Endometrium (tissue), 2 donors: ENCODE measurements around the gene RBM39.
"Not testable (repeated sequence)": the region's sequence is repeated elsewhere in the genome, so short reads cannot be mapped to it uniquely, and the experiment has no call there.

Source experiments
- FAIRE-seq: peaks from 2 replicates; lab custom pipeline; 2012; peaks lifted over from hg19 to GRCh38; lab: Jason Lieb, UNC
- donor health status: control.
- donor health status: control.

Gene RBM39

DNA sequence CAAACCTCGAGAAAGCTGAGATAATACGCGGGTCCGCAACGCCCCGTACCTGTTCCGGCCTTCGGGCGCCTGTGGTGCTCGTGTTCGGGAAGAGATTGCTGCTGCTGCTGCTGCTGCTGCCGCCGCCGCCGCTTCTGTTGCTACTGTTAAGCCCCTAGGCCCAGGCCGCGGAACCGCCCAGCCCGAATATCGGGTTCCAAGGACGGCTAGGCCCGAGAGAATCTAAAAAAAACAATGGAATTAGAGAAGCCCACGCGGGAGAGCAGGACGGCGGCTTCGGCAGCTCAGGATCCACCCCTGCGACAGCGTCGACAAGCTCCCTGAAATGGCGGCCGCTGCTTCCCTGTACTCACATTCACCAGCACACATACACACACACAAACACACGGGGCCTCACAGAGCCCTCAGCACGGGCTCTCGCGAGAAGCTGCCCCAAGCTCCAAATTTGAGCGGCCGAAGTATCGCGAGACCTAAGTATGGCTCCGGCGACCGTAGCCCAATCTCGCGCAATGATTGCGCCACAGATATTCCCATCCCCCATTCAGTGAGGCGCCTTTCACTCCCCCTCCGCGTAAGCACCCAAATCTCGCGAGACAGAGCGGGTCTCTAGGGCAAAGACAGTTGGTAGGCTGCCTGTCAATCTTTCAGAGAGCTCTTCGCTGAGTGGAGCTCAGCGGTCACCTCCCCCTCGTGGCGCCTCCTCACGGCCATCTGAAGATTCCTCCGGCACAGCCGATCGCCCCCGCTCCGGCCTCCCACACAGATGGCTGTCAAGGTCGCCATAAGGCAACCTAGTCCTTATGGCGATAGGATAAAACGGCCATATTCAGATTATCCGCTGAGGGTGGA is at the start of gene RBM39:
TSS of gene RBM39 (minus strand) at position 369 of the 849 bp plus-strand sequence. CDS start 1,386 bp downstream, outside the sequence.
- FAIRE-seq = peak; percentile 95

DNA sequence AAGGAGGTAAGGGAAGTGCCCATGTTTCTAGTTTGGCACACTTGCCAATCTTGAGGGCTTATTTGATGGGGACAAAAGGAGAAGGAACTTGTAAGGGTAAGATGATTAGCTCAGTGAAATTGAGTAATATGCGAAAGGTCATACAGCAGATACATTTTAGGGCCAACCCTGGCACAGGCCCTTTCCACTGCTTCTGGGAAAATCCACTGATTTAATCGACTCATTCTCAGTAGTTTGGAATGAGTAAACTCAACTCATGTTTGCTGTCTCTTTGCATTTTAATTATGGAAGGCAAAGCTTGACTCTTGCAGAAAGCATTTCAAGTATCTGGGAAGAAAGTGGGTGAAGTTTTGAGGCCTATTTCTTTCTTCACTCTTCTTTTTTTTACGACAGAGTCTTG is 49.8 kb upstream of the RBM39 start:
- no peak for FAIRE-seq

DNA sequence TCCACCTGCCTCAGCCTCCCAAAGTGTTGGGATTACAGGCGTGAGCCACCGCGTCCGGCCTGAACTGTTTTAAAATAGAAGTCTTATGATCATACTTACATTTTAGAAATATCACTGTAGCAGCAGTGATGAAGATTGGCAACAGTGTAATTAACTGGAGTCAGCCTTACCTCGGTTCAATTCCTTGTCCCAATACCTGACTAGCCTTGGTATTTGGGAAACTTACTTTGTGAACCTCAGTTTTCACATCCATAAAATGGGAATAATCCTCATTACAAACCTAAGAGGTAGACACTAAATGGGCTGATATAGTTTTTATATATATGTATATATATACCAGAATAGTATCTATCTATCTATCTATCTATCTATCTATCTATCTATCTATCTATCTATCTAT is 49.0 kb upstream of the RBM39 start:
- FAIRE-seq = no peak

DNA sequence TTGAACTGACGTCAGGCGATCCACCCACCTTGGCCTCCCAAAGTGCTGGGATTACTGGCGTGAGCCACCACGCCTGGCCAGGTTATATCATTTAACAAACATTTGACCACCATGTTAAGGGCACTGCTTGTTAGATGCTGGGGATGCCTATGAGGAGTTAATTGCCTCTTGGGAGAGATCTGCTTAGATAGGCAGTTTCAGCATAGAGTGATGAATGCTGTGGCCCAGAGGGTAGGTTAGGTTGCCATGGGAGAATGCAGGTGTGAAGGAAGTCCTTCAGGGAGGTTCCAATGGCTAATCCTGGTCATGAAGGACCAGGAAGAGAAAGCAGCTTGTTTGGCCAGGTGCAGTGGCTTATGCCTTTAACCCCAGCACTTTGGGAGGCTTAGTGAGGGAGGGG is 46.7 kb upstream of the RBM39 start:
- FAIRE-seq = no peak

GRCh38 chr20:35785541-35785940 is 43.5 kb upstream of the RBM39 start:
- not testable (repeated sequence) for FAIRE-seq

DNA sequence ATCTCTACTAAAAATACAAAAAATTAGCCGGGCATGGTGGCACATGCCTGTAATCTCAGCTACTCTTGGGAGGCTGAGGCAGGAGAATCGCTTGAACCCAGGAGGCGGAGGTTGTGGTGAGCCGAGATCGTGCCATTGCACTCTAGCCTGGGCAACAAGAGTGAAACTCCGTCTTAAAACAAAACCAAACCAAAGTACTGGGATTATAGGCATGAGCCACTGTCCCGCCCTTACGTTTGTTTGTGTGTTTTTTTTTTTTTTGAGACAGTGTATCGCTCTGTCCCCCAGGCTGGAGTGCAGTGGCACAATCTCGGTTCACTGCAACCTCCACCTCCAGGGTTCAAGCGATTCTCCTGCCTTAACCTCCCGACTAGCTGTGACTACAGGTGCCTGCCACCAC is 41.8 kb upstream of the RBM39 start:
- FAIRE-seq = not testable (repeated sequence)

GRCh38 chr20:35776513-35777101 is 34.5 kb upstream of the RBM39 start:
- FAIRE-seq = no peak

- FAIRE-seq = no peak
Observed at GRCh38 chr20:35774391-35774790, 32.3 kb upstream of the RBM39 start.

- no peak for FAIRE-seq
Observed at GRCh38 chr20:35773154-35773751, 31.2 kb upstream of the RBM39 start.

- no peak for FAIRE-seq
Observed at GRCh38 chr20:35772563-35773058, 30.6 kb upstream of the RBM39 start.

- FAIRE-seq = no peak
Observed at GRCh38 chr20:35771689-35772562, 29.9 kb upstream of the RBM39 start, which contains the start of gene PHF20. Gene PHF20 (plus strand): TSS chr20:35772015. CDS start chr20:35801523, 29,508 bp downstream.

- FAIRE-seq = no peak
Observed at GRCh38 chr20:35771367-35771688, 29.3 kb upstream of the RBM39 start.

DNA sequence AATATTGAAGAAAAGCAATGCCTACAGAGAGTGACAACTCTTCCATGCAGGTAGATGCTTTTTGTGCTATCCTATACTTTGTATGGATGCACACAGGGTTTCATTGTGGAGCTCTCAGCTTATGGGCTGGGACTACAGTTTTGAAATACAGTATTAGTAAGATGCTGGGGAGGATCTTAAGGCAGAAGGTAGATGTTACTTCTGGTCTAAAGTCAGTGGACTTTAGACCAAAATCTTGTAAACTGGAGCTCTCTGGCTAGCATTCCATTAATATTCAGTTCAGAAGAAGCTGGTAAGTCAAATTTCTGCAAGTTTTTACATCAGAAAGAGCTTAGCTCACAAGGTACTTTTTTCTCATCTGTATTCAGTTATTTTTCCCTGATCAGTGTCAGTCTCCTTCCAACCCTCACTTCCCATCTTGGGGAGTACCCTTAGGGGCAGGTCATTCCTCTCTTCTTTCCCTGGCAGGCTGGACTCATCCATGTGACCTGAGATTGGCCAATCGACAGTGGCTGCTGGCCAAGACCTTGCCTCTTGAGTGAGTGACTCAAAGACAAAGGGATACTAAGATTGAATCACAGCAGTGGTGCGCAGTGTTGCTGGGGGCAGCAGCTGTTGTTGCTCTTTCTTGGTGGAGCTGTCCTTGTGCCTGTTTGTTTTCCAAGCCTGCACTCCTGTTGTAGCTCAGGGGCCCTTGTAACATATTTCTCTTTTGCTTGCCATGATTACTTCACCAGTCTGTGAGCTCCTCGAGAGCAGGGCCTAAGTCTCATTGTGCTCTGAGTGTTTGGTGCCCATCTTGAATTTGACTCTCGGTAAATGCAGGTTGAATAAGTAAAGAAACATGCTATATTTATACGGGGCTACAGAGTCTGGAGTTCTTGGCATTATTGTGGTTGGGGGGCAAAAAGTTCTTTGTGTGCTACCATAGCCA is 26.9 kb upstream of the RBM39 start:
- no peak for FAIRE-seq

GRCh38 chr20:35767683-35768481 is 25.8 kb upstream of the RBM39 start:
- FAIRE-seq = no peak

- FAIRE-seq = no peak
Observed at GRCh38 chr20:35766843-35767242, 24.8 kb upstream of the RBM39 start.

GRCh38 chr20:35764936-35765335 is 22.9 kb upstream of the RBM39 start:
- not testable (repeated sequence) for FAIRE-seq

DNA sequence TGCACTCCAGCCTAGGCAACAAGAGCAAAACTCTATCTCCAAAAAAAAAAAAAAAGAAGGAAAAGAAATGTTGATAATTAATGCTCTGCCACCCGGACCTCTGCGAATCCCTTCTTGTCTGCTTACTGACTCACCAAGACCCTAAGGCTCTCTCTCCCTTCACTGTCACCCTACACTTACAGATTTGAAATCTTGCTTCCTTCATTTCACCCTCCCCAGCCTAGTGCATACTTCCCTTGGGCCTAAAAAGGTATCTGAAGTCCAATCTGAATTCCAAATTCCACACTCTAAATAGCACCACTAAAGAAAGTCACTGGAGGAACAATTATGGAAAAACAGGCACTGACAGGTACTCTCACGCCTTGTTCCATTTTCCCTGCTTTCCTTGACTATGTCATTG is 20.4 kb upstream of the RBM39 start:
- FAIRE-seq = no peak

DNA sequence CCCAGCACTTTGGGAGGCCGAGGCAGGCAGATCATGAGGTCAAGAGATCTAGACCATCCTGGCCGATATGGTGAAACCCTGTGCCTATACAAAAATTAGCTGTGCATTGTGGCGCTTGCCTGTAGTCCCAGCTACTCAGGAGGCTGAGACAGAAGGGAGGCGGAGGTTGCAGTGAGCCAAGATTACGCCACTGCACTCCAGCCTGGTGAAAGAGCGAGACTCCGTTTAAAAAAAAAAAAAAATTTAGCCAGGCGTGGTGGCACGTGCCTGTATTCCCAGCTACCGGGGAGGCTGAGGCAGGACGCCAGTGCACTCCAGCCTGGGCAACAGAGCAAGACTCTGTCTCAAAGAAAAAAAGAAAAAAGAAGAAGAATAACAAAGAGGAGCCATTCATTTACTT is 19.5 kb upstream of the RBM39 start:
- FAIRE-seq = not testable (repeated sequence)

GRCh38 chr20:35757098-35757705 is 15.1 kb upstream of the RBM39 start:
- no peak for FAIRE-seq

DNA sequence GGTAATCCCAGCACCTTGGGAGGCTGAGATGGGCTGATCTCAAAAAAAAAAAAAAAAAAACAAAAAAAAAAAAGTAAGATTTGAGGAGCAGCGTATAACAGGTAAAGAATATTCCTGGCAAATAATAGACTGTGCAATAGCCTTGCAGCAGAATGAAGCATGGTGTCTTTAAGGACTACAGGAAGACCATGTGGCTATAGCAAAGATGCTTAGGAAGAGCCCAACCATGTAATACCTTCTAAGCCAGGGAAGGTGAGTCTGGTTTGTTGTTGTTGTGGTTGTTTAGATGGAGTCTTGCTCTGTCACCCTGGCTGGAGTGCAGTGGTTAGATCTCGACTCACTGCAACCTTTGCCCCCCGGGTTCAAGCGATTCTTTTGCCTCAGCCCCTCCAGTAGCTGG is 14.3 kb upstream of the RBM39 start:
- FAIRE-seq = no peak
